HG02763 (cell line): ENCODE results near the gene TGFB1.
A peak's percentile ranks its signal among the peaks of the same experiment; 100 is the strongest.
"Not testable (repeated sequence)": the region's sequence is repeated elsewhere in the genome, so short reads cannot be mapped to it uniquely, and the experiment has no call there.

Experiments
- ATAC-seq: cut with Tn5 transposase; IDR thresholded peaks from one replicate; pipeline ENCODE4 v1.9.1; 2021; ENCODE audit warnings: mild to moderate bottlenecking, moderate library complexity; ENCODE audit not compliant: unreplicated experiment

Gene TGFB1

DNA sequence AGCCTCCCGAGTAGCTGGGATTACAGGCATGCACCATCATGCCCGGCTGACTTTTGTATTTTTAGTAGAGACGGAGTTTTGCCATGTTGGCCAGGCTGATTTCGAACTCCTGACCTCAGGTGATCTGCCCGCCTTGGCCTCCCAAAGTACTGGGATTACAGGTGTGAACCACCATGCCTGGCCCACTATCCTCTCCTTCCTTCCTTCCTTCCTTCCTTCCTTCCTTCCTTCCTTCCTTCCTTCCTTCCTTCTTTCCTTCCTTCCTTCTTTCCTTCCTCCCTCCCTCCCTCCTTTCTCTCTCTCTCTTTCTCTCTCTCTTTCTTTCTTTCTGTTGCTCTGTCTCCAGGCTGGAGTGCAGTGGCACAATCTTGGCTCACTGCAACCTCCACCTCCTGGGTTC is 17.4 kb upstream of the TGFB1 start:
- ATAC-seq = not testable (repeated sequence)

DNA sequence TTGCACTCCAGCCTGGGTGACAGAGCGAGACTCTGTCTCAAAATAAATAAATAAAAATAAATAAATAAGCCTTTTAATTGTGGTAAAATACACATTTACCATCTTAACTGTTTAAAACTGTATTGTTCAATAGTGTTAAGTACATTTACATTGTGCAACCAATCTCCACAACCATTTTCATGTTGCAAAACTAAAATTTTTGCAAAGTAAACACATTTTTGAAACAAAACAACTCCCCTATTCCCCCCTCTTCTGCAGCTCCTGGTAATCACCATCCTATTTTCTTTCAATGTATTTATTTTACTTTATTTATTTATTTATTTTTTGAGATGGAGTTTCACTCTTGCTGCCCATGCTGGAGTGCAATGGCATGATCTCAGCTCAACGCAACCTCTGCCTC is 16.0 kb upstream of the TGFB1 start:
- ATAC-seq = no peak

DNA sequence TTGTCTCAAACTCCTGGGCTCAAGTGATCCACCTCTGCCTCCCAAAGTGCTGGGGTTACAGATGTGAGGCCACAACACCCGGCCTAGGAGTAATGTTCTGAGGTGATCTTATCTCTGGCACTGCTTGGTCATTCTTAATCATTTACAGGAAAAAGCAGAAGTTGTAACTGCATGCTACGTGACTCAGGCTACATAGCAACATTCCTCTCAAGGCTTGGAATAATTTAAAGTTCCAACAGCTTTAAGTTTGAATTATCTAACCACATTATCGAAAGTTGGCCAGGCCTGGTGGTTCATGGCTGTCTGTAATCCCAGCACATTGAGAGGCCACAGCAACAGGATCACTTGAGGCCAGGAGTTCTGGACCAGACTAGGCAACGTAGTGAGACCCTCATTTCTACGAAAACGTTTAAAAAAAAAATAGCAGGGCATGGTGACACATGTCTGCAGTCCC is 14.2 kb upstream of the TGFB1 start:
- ATAC-seq = no peak

- no peak for ATAC-seq
Observed at GRCh38 chr19:41366089-41366488, 12.4 kb upstream of the TGFB1 start.

GRCh38 chr19:41364524-41365391 is 11.0 kb upstream of the TGFB1 start:
- ATAC-seq = peak; percentile 1

DNA sequence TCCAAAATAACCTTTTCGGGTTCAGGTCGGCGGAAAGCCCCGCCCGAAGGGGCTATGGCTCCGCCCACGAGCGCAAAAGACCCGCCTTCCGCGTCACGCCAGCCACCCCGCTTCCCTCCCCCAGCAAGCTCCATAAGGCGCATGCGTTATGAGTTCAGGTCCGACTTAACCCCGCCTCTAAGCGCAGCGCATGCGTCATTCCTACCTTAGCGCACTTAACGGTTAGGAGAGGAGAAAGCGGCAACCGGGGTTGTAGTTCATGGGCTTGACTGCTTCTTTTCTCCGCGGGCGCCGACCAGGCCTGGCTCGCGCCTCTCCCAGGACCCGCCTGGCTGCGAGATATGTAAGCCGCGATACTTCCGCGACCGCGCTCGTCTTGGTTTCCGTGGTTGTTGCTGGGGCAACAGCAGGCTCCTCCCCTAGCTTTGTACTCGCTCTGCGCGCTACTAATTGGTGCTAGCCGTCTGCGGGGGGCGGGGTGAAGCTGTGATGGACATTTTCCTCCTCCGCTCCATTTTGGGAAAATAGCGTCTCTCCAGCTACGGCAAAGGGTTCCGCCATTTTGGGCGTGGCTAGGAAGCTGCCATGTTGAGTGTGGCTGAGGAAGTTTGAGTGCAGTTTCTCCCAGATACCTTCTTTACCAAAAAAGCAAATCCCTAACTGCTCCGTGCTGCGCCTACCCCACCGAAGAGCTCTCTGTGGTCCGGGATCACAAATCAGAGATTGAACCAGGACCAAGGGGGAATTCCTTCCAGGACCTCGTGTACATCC is 10.2 kb upstream of the TGFB1 start, which contains the start of gene B9D2:
TSS of gene B9D2 (minus strand) at position 397 of the 771 bp plus-strand sequence. CDS start 630 bp downstream, outside the sequence.
- ATAC-seq = peak; percentile 81

DNA sequence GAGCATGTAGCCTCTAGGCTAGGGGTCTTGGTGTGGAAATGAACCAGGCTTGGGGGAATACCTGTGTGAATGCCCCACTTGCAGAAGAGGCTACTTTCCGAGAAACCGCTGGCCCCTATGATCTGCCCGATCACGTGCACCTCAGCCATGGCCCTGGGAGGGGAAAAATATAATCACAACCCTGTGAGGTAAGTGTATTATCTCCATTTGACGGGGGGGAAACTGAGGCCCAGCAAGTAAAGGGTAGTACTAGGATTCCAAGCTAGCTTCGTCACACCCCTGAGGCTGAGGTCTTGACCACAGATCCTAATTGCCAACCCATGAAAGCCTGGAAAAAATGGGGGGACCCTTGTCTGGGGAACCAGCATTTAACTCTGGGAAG is 9.6 kb upstream of the TGFB1 start:
- ATAC-seq = no peak

GRCh38 chr19:41362143-41362847 is 8.6 kb upstream of the TGFB1 start:
- ATAC-seq = no peak

DNA sequence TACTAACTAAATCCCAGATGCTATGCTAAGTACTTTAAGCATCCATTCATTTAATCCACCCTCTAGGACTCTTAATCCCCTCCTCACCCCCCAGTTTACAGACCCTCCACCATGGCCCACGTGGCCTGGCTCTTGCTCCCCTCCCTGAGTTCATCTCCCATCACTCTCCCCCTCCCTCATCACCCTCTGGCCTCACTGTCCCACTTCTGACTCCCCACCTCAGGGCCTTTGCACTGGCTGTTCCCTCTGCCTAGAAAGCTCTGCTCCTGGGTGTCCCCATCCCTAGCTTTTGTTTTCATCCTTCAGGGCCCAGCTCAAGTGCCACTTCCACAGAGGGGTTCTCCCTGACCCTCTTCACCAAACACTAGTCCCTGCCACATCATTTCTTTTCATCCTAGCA is 6.0 kb upstream of the TGFB1 start:
- ATAC-seq = no peak

- no peak for ATAC-seq
Observed at GRCh38 chr19:41357746-41358145, 4.0 kb upstream of the TGFB1 start.

DNA sequence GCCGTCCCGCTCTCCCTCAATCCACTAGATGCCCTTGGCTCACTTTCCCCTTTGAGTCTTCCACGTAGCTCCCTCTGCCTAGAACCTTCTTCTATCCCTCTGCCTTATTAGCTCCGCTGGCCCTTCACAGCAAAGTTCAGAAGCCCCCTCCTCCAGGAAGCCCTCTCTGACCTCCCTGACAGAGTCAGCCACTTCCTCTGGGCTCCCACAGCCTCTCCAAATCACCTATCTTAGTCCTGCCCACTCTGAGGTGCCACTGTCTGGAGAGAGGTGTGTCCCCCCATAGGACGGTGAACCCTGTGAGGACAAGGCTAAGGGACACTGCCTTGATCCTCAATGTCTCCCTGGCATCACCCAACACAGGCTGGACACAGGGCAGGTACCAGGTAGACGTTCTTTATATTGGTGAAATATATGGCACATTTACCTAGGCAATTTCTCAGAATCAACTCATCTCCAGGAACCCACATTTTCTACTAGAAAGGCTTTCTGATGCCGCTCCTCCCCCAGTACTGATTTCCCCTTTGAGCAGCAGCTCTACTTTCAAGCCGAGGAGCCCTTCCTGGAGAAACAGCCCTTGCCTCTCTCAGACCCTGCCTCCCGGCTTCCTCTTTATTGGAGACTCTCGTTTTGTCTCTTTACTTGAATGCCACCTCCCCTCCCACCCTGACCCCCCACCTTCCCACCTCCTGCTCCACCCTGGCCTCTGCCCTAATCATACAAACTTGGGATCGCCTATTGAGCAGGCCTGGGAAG is 3.4 kb upstream of the TGFB1 start:
- ATAC-seq = no peak

GRCh38 chr19:41355802-41356201 is 2.1 kb upstream of the TGFB1 start:
- no peak for ATAC-seq

DNA sequence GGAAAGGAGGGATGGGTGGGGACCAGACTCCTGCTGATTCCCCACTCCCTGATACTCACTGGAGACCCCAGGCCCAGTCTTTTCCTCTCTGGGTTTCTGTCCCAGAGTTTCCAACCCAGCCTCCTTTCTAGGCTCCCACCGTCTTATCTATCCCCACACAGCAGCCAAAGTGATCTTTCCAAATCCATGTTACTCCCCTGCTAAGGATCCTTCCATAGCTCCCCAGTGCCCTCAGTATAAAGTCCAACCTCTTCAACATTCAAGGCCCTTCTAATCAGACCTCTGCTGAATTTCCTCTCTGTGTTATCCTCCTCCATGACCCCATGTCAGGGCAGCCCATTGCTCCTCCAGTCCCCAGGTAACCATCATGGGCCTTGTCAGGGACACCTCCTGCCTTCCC is 1.3 kb upstream of the TGFB1 start:
- no peak for ATAC-seq

DNA sequence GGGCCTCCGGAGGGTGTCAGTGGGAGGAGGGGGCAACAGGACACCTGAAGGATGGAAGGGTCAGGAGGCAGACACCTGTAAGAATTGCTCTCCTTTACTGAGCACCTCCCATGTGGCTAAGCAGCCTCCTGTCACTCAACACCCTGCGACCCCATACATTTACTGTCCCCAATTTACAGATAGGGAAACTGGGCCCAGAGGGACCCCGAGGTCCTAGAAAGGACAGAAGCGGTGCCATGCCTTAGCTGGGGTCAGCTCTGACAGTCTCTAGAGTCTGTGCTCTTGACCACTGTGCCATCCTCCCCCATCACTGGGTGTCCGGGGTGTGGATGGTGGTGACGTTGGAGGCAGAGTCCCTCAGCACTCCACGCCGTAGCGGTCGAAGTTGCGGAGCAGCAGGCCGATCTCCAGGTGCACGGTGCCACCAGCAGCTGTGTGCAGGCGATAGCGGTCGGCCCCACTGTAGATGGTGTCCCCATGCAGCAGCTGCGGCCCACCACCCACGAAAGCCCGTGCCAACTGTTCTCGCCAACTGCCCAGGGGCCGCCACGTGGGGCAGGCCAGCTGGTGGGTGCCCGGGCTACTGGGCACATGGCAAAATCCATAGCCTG is 726 bp upstream of the TGFB1 start:
- ATAC-seq = no peak

GRCh38 chr19:41352609-41353465 is 885 bp downstream of the TGFB1 start:
- no peak for ATAC-seq

DNA sequence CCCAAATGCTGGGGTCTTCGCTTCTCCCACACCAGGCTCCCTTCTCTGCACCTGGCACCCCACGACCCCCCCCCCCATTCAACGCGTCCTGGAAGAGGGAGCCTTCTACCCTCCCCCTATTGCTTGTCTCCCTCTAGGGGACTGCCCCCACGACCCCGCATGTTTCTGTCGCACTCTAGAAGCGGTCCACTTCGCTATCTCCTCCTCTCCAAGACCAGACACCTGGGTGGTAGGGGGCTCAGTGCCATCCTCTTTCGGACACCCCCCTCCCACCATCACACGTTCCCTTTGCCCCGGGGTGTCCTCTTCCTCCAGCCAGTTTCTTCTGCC is 1.5 kb downstream of the TGFB1 start:
- no peak for ATAC-seq

DNA sequence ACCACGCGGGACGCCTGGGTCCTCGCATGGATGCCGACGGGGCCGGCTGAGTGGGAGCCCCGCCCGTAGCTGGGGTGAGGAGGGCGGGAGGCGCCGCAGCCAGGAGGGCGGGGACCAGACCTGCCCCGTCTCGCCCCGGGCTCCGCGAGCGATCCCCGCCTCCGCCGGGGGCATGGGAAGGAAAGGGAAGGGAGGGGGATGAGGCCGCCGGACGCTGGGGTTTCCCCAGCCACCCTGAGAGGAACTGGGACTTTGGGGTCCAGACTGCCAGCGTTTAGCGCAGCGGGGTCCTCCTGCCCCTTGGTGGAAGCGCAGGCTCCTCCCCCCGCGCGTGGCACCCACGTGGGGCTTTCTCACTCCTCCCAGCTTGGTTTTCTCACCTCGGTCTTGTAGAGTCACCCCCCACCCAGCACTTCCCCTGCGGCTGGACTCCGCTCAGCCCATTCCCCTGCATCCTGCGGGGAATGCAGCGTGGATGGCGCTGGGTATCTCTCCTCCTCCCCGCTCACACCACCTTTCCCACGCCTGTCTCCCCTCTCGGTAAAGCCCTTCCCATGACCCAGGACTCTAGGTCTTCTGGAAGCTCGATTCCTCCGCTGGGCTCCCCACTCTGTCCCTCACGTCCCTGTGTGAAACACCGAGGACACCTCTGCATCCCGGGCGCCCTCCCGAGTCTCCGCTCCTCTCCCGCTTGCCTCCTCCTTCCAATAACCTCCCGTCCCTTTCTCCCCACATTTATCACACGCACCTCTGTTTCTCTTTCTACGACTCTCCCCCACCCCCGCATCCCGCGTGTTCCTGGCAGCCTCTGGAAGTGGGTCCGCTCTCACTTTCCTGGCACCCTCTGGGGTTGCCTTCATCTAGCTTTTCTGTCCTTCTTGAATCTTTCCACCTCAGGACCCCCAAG is 2.1 kb downstream of the TGFB1 start:
- ATAC-seq = peak; percentile 37

GRCh38 chr19:41350735-41351338 is 2.9 kb downstream of the TGFB1 start:
- ATAC-seq = no peak
